ENCODE data around the gene SPZ1. TPM values are rescaled to one million over a fixed set of nuclear protein-coding genes. Genes with fewer than 3 reads are reported as not detected.
"Not testable (repeated sequence)": the region's sequence is repeated elsewhere in the genome, so short reads cannot be mapped to it uniquely, and the experiment has no call there.

SPZ1 gene, protein sequence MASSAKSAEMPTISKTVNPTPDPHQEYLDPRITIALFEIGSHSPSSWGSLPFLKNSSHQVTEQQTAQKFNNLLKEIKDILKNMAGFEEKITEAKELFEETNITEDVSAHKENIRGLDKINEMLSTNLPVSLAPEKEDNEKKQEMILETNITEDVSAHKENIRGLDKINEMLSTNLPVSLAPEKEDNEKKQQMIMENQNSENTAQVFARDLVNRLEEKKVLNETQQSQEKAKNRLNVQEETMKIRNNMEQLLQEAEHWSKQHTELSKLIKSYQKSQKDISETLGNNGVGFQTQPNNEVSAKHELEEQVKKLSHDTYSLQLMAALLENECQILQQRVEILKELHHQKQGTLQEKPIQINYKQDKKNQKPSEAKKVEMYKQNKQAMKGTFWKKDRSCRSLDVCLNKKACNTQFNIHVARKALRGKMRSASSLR
- not detected for polyA plus RNA-seq (ENCODE audit: insufficient read length in 3 of 3)

DNA sequence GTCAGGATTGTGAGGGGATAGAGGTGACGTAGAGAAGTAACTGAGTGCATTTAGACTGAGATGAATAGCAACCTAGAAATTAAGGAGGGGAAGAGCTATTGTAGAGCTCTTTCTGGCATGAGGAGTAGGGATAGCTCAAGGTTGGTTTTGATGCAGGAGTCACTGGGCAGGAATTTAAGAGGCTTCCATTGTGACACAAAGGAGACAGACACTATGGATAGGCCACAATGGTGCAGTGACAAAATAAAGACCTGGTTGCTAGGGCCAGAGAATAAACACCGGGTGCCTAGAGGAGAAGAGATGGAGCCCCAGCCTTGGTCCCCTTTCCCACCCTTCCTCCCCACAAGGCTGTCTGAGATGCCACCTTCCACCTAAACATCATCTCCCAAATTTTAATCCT is at the start of gene SPZ1:
Gene SPZ1, plus strand, starts transcription at position 301 of the 400 bp plus-strand sequence. CDS start 214 bp downstream, outside the sequence.
- DNase-seq (ENCODE audit: low read depth in 3 of 3, low spot score in 2 of 3), result no peak

DNA sequence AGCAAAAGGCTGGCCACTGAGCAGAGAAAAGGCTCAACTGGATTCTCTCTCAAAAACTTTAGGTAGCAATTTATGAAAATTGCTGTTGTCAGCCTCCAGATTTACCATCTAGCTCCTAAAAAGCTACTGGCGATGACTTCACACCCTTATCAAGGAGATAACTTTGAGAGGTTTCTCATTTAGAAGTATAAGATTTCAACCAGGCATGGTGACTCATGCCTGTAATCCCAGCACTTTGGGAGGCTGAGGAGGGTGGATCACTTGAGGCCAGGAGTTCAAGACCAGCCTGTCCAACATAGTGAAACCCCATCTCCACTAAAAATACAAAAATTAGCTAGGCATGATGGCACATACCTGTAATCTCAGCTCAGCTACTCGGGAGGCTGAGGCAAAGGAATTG is 49.3 kb upstream of the SPZ1 start:
- not testable (repeated sequence) for DNase-seq (ENCODE audit: low read depth in 3 of 3, low spot score in 2 of 3)

DNA sequence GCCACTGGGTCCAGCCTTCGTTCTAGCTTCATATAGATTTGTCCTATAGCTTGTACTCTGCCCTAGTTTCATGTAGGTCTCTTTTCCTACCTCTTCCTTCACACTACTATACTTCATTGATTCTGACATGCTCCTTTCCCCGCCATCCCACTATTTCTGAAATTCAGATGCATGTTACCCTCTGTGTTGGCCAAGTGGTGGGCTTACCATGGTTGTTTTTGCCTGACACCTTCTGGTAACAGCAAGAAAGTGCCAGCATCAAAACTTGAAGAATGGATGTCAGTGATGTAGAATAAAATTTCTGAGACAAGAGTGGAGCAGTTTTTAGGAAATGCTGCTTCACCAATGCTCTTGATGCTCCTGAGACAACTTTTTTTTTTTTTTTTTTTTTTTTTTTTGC is 44.5 kb upstream of the SPZ1 start:
- DNase-seq (ENCODE audit: low read depth in 3 of 3, low spot score in 2 of 3), result no peak

DNA sequence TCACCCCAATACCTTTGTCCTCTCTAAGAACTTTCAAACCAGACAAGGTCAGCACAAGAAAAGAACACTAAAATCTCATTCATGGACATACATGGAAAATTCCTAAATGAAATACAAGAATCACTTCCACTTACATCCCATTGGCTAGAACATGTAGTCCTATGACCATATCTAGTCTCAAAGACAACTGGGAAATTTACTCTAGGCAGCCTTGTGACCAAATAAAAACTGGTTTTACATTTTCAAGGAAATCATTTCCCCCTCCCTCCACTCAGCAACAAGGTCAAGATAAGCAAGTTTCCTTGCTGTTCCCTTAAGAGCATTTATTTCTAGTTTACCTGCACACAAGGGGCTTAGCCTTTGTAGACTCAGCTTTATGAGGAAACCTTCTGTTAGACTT is 43.6 kb upstream of the SPZ1 start:
- DNase-seq (ENCODE audit: low read depth in 3 of 3, low spot score in 2 of 3), result no peak

DNA sequence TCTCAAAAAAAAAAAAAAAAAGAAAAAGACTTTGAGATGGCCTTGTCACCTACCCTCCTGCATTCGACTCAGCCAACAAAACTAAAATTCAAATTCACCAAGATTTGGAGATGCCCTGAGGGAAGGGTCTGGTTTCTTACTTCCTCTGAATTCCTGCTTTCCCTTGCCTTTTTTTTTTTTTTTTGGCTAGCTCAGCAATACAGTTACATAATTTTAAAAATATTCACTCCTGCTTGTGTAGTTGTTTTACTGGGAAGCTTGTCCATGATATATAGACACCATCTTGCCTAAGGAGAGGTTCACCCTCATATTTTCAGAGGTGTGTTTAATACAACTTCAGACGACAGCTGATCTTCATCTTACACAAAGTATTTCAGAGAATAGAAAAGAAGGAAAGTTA is 42.6 kb upstream of the SPZ1 start:
- DNase-seq (ENCODE audit: low read depth in 3 of 3, low spot score in 2 of 3), result no peak

DNA sequence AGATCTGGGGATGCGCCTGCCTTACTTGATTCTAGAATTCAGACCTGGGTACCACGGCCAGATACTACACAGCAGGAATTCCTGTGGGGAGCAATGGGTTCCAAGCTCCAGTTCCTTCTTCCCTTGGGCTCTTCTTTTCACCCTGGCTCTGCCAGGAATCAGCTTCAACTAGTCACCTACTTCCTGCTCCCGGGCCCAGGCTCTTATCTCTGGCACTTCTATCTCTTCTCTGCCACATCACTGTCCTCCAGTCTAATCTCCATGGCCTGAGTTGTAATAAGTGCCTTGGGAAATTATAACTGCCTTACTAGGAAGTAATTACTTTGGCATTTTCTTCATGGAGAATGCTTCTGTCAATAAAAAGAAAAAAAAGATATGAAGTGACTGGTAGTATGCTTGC is 37.7 kb upstream of the SPZ1 start:
- DNase-seq (ENCODE audit: low read depth in 3 of 3, low spot score in 2 of 3), result no peak

DNA sequence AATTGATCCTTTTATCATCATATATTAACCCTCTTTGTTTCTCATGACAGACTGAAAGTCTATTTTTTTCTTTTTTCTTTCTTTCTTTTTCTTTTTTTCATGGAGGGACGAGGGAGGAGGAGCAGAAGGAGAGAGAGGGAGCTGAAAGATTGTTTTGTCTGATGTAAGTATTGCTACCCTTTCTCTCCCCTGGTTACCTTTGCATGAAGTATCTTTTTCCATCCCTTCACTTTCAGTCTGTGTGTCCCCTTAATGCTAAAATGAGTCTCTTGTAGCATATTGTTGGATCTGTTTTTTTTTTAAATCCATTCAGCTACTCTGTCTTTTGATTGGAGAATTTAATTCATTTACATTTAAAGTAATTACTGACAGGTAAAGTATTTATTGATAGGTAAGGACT is 36.4 kb upstream of the SPZ1 start:
- no peak for DNase-seq (ENCODE audit: low read depth in 3 of 3, low spot score in 2 of 3)

DNA sequence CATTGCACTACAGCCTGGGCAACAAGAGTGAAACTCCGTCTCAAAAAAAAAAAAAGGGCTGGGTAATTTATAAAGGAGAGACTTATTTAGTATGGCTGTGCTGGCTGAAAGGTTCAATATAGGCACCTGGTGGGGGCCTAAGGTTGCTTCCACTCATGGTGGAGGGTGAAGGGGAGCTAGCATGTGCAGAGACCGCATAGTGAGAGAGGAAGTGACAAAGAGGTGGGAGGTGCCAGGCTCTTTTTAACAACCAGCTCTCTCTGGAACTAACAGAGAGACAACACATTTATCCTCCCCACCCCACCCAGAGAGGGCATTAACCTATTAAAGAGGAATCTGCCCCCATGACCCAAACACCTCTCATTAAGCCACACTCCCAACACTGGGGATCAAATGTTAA is 35.1 kb upstream of the SPZ1 start:
- DNase-seq (ENCODE audit: low read depth in 3 of 3, low spot score in 2 of 3), result no peak

DNA sequence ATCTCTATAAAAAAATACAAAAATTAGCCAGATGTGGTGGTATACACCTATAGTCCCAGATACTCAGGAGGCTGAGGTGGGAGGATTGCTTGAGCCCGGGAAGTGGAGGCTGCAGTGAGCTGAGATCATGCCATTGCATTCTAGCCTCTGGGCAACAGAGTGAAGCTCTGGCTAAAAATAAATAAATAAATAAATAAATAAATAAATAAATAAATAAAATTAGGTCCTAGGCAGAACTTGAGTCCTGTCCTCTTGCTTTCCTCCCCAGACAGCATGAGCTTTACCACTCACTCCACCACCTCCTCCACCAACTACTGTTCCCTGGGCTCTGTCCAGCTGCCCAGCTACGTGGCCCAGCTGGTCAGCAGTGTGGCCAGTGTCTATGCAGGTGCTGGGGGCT is 31.6 kb upstream of the SPZ1 start:
- no peak for DNase-seq (ENCODE audit: low read depth in 3 of 3, low spot score in 2 of 3)

DNA sequence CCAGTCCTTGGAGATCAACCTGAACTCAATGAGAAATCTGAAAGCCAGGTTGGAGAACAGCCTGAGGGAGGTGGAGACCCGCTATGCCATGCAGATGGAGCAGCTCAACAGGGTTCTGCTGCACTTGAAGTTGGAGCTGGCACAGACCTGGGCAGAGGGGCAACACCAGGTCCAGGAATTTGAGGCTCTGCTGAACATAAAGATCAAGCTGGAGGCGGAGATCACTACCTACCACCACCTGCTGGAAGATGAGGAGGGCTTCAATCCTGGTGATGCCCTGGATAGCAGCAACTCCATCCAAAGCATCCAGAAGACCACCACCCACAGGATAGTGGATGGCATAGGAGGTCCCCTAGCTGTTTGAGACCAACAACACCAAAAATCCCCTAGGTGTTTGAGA is 30.5 kb upstream of the SPZ1 start:
- DNase-seq (ENCODE audit: low read depth in 3 of 3, low spot score in 2 of 3), result no peak

DNA sequence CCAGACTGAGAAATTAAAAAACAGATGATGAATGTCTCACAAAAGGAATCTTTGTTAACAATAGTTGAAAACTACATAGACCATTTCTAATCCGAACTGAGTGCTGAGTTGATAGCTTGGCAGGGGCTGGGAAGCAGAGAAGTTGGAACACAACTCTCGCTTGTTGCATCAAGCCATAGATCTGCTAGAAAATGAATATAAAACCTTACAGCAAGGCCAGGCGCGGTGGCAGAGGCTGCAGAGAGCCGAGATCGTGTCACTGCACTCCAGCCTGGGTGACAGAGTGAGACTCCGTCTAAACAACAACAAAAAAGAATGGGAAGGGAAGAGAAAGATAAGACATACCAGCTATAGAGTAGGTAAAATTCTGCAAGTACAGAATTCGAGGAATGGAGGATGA is 28.0 kb upstream of the SPZ1 start:
- DNase-seq (ENCODE audit: low read depth in 3 of 3, low spot score in 2 of 3), result no peak

DNA sequence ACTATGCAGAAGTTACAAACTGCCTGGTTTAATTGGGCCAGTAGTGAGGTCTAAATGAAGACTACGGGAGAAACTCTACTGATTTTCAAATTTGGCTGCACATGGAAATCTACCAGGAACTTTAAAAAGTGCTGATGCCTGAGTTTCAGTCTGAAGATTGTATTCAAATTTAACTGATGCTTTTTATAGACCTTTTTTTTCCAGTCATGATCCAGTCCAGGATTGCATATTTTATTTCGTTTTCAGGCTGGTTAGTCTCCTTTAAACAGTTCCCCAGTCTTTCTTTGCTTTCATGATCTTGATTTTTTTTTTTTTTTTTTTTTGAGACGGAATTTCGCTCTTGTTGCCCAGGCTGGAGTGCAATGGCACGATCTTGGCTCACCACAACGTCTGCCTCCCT is 23.7 kb upstream of the SPZ1 start:
- DNase-seq (ENCODE audit: low read depth in 3 of 3, low spot score in 2 of 3), result no peak

DNA sequence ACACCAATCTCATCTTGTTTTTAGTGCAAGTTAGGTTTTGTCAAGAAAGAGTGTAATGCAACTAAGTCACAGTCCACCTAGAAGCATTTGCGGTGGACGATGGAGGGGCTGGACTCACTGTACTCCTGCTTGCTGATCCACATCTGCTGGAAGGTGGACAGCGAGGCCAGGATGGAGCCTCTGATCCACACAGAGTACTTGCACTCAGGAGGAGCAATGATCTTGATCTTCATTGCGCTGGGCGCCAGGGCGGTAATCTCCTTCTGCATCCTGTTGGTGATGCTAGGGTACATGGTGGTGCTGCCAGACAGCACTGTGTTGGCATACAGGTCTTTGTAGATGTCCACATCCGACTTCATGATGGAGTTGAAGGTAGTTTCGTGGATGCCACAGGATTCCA is 20.2 kb upstream of the SPZ1 start:
- DNase-seq (ENCODE audit: low read depth in 3 of 3, low spot score in 2 of 3), result no peak

DNA sequence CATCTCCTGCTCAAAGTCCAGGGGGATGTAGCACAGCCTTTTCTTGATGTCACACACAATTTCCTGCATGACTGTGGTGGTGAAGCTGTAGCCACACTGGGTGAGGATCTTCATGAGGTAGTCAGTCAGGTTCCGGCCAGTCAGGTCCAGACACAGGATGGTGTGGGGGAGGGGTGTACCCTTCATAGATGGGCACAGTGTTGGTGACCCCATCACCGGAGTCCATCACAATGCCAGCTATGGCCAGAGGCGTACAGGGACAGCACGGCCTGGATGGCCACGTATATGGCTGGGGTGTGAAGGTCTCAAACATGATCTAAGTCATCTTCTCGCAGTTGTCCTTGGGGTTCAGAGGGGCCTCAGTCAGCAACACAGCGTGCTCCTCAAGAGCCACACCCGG is 19.7 kb upstream of the SPZ1 start:
- DNase-seq (ENCODE audit: low read depth in 3 of 3, low spot score in 2 of 3), result no peak

DNA sequence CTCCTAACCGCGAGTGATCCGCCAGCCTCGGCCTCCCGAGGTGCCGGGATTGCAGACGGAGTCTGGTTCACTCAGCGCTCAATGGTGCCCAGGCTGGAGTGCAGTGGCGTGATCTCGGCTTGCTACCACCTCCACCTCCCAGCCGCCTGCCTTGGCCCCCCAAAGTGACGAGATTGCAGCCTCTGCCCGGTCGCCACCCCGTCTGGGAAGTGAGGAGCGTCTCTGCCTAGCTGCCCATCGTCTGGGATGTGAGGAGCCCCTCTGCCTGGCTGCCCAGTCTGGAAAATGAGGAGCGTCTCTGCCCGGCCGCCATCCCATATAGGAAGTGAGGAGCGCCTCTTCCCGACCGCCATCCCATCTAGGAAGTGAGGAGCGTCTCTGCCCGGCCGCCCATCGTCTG is 19.0 kb upstream of the SPZ1 start:
- DNase-seq (ENCODE audit: low read depth in 3 of 3, low spot score in 2 of 3), result not testable (repeated sequence)

DNA sequence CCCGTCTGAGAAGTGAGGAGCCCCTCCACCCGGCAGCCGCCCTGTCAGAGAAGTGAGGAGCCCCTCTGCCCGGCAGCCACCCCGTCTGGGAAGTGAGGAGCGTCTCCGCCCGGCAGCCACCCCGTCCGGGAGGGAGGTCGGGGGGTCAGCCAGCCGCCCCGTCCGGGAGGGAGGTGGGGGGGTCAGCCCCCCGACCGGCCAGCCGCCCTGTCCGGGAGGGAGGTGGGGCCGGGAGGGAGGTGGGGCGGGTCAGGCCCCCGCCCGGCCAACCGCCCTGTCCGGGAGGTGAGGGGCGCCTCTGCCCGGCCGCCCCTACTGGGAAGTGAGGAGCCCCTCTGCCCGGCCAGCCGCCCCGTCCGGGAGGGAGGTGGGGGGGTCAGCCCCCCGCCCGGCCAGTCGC is 18.5 kb upstream of the SPZ1 start:
- not testable (repeated sequence) for DNase-seq (ENCODE audit: low read depth in 3 of 3, low spot score in 2 of 3)

DNA sequence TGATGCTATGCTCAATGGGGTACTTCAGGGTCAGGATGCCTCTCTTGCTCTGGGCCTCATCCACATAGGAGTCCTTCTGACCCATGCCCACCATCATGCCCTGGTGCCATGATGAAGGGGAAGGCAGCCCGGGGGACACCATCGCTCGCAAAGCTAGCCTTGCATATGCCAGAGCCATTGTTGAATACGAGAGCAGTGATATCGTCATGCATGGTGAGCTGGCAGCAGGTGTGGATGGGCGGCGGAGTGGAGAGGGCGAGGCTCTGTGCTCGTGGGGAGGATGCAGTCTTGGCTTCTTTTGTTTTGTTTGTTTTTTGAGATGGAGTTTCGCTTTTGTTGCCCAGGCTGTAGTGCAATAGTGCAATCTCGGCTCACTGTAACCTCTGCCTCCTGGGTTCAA is 17.2 kb upstream of the SPZ1 start:
- DNase-seq (ENCODE audit: low read depth in 3 of 3, low spot score in 2 of 3), result no peak

DNA sequence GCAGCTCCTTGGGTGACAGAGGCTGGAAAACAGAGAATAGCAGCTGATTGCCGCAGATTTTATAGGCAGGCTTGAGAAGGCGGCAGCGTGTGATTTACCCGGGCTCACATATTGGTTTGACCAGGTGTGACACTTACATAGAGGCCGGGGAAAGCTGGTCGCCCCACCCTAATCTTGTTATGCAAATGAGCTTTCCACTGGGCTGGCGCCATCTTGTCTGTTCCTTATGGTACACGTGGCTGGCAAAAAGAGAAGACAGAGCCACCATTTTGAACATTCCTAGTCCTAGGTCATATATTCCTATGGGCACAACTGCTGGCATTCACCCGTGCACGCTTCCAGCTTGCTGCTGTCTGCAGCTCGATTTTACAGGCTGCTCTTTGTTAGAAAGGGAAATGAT is 11.3 kb upstream of the SPZ1 start:
- no peak for DNase-seq (ENCODE audit: low read depth in 3 of 3, low spot score in 2 of 3)

DNA sequence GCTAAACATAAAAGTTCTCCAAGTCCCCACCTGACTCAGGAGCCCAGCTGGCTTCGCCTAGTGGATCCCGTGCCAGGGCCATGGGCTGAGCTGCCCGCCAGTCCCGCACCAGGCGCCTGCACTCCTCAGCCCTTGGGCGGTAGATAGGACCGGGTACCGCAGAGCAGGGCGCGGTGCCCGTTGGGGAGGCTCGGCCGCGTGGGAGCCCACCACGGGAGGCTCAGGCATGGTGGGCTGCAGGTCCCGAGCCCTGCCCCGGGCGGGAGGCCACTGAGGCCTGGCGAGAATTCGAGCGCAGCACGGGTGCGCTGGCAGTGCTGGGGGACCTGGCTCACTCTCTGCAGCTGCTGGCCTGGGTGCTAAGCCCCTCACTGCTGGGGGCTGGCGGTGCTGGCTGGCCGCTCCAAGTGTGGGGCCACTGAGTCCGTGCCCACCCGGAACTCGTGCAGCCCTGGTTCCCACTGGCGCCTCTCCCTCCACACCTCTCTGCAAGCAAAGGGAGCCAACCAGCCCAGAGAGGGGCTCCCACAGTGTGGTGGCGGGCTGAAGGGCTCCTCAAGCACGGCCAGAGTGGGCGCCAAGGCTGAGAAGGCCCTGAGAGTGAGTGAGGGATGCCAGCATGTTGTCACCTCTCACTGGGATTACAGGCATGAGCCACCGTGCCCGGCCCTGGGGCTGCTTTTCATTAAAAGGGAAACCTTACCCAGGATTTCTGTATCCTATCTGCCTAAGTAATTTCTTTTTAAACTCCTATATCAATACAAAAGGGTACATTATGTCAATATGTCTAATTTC is 9.7 kb upstream of the SPZ1 start:
- DNase-seq (ENCODE audit: low read depth in 3 of 3, low spot score in 2 of 3), result no peak

DNA sequence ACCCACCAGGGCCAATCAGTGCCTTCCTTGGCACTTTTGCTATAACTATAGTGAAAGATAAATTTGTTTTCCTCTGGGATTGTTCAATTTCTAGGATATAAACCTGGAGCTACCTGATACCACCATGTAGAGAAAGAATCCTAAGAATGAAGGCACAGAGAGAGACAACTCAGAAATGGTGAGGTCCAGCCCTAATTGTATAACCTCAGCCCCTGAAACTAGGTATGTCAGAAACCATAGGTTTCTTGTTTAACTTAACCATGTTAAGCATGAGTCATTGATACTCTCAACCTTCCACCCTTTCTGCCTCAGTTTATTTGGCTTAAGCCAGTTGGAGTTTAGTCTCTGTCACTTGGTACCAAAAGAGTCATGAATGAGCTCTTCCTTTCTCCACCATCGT is 4.6 kb upstream of the SPZ1 start:
- DNase-seq (ENCODE audit: low read depth in 3 of 3, low spot score in 2 of 3), result no peak

DNA sequence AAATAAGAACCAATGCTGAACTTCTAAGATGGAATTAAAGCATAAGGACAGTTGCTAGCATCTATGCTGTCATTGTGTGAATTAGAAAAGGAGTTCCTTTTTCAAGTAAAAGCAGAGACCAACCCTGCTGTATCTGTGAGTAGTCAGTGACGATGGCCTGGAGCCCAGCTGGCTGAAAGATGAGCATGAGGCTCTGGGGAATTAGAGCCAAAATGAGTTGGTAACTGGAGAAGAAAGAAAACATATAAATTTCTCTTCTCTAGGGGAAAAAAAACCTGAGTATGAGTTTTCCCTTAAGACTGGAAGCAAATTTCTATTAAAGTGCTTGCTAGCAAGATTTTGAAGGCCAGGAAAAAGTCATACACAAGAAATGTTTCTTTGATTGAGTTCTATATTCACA is 1.6 kb upstream of the SPZ1 start:
- DNase-seq (ENCODE audit: low read depth in 3 of 3, low spot score in 2 of 3), result peak in 2 of 3 donors; percentile 4 to 30

DNA sequence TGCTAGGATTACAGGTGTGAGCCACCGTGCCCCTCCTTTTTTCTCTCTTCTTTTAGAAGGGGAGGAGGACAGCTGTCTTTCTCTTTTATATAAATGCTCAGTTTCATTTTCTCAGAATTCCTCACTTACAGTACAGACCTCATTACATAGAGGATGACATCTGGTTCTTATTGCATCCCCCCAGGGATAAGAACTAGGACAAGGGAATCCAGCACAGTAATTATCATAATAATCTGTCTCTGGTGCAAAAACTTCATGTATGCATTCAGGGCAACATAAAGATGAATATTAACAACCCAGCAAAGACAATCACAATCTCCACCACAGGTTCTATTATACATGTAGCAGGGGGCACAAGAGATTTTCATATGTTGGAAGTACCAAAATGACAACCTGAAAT is 5.1 kb downstream of the SPZ1 start:
- DNase-seq (ENCODE audit: low read depth in 3 of 3, low spot score in 2 of 3), result no peak

Data from right renal cortex interstitium (tissue), 3 donors.